Measurements from ENCODE around the gene DOCK9. TPM values are rescaled to one million over a fixed set of nuclear protein-coding genes. Genes with fewer than 3 reads are reported as not detected.

Gene DOCK9
- total RNA-seq, 1 donor from 2014 or later, result 56.3 TPM

Other genes starting within 250 kb of the DOCK9 start
- gene SLC15A1, start 225.4 kb downstream of the DOCK9 start, total RNA-seq, result not detected in 2 replicates
- gene UBAC2, start 222.8 kb upstream of the DOCK9 start, total RNA-seq, result 61.0 and 64.8 TPM in 2 replicates